Upper lobe of left lung (tissue), 6 donors: ENCODE results near the gene PTPRN2. TPM values are rescaled to one million over a fixed set of nuclear protein-coding genes. Genes with fewer than 3 reads are reported as not detected.

ENCODE experiments used
- ATAC-seq, 2 donors: fragments of 200-7000 bp; cut with Tn5 transposase; one replicate each; pipeline ENCODE4 v1.9.1; 2022; ENCODE audit warnings: mild to moderate bottlenecking in 2 of 2, moderate library complexity in 2 of 2; ENCODE audit not compliant: low FRiP score in 2 of 2
- DNase-seq, 2 donors: peaks; one replicate each; pipeline ENCODE4 v3.0.0-alpha.2; 2019 to 2020
- H3K27ac ChIP-seq, 4 donors: fragments of 200-600 bp; sonication (generic); one replicate each; pipeline ENCODE4 v1.5.1; 2016 to 2019
- H3K27me3 ChIP-seq, 4 donors: fragments of 200-600 bp; sonication (generic); one replicate each; pipeline ENCODE4 v1.5.1; 2017 to 2019
- H3K36me3 ChIP-seq, 4 donors: fragments of 200-600 bp; sonication (generic); one replicate each; pipeline ENCODE4 v1.5.1; 2016 to 2019
- H3K4me1 ChIP-seq, 4 donors: fragments of 200-600 bp; sonication (generic); one replicate each; pipeline ENCODE4 v1.5.1; 2018 to 2019
- H3K4me3 ChIP-seq, 4 donors: fragments of 200-600 bp; sonication (generic); one replicate each; pipeline ENCODE4 v1.5.1; 2017 to 2019; ENCODE audit warnings: mild to moderate bottlenecking in 2 of 4, moderate library complexity in 1 of 4
- H3K9me3 ChIP-seq, 4 donors: fragments of 200-600 bp; sonication (generic); one replicate each; pipeline ENCODE4 v1.5.1; 2018 to 2019
- EP300 ChIP-seq, 4 donors: sonication (generic); formaldehyde crosslinking; IDR thresholded peaks; one replicate each; pipeline ENCODE4 v1.5.1; 2017; ENCODE audit warnings: antibody characterized with exemption in 4 of 4, control low read depth in 2 of 4
- POLR2A ChIP-seq, 4 donors: fragments of 450-650 bp; IDR thresholded peaks; one replicate each; pipeline ENCODE4 v1.5.1; 2016 to 2017; ENCODE audit warnings: antibody characterized with exemption in 4 of 4, mild to moderate bottlenecking in 2 of 4
- POLR2AphosphoS5 ChIP-seq, 2 donors: sonication (generic); formaldehyde crosslinking; IDR thresholded peaks; one replicate each; pipeline ENCODE4 v1.5.1; 2017; ENCODE audit warnings: antibody characterized with exemption in 2 of 2
- WGBS, 2 donors: methylation state at CpG; one replicate each; pipeline ENCODE4 v1.1.5; 2017 to 2018; 5-methylcytosine and 5-hydroxymethylcytosine counted together
- total RNA-seq, 6 donors: library from RNA; depleted of rRNA in 4 of 6; stranded (reverse); fragments of >200 nt in 4 of 6; gene quantifications; one replicate each; pipeline versions ENCODE4 v1.1.0 to v1.2.1, GENCODE V29; 2016 to 2021
- TF ChIP-seq, protein P1 (sequence below), 6 experiments: fragments of 450-650 bp in 4 of 6; fragments of 200-600 bp in 2 of 6; sonication (generic) in 2 of 6; IDR thresholded peaks; one replicate each; pipeline ENCODE4 v1.5.1; 2016 to 2019; ENCODE audit warnings: antibody characterized with exemption in 6 of 6
- donor health status: DM: no; HTN: no; CAD: no; lungs with moderate emphysema.
- donor health status: DM: no; HTN: yes; CAD: no; lungs with severe emphysema.

PTPRN2 gene
- total RNA-seq, 6 donors from 2014 or later: 3.3 to 7.9 (median 5.2) TPM

DNA sequence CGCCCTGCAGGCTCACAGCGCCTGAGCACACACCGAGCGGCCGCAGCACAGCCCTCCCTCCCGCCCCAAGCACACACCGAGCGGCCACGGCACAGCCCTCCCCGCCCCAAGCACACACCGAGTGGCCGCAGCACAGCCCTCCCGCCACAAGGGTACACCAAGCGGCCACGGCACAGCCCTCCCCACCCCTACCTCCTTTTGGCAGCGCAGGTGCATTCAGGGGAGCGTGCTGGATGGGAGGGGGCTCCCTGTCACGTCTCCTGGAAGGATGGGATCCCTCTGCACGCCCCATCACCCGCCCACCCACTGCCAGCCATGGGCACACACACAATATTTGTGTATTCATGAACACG, 768.2 kb downstream of the PTPRN2 start:
- H3K27me3 ChIP-seq: no peaks in the 10 kb centered on the region
- no peaks in the 10 kb centered on the region for H3K4me1 ChIP-seq
- no peaks in the 10 kb centered on the region for H3K36me3 ChIP-seq
- no peaks in the 10 kb centered on the region for H3K9me3 ChIP-seq
- TF ChIP-seq POLR2AphosphoS5 (IDR thresholded peaks at IDR 0.05): no peak
- no peak for TF ChIP-seq POLR2A (IDR thresholded peaks at IDR 0.05)
- TF ChIP-seq, protein P1, sequence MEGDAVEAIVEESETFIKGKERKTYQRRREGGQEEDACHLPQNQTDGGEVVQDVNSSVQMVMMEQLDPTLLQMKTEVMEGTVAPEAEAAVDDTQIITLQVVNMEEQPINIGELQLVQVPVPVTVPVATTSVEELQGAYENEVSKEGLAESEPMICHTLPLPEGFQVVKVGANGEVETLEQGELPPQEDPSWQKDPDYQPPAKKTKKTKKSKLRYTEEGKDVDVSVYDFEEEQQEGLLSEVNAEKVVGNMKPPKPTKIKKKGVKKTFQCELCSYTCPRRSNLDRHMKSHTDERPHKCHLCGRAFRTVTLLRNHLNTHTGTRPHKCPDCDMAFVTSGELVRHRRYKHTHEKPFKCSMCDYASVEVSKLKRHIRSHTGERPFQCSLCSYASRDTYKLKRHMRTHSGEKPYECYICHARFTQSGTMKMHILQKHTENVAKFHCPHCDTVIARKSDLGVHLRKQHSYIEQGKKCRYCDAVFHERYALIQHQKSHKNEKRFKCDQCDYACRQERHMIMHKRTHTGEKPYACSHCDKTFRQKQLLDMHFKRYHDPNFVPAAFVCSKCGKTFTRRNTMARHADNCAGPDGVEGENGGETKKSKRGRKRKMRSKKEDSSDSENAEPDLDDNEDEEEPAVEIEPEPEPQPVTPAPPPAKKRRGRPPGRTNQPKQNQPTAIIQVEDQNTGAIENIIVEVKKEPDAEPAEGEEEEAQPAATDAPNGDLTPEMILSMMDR (IDR thresholded peaks at IDR 0.05): no peak
- TF ChIP-seq EP300 (IDR thresholded peaks at IDR 0.05): no peak
- no peak overlapping the region for H3K27ac ChIP-seq
- ATAC-seq (no peak), DNase-seq (no peak)
- no peak overlapping the region for H3K4me3 ChIP-seq
- WGBS, 2 donors: 41 to 77% methylated on average over 9 to 21 of the region's 21 CpGs

DNA sequence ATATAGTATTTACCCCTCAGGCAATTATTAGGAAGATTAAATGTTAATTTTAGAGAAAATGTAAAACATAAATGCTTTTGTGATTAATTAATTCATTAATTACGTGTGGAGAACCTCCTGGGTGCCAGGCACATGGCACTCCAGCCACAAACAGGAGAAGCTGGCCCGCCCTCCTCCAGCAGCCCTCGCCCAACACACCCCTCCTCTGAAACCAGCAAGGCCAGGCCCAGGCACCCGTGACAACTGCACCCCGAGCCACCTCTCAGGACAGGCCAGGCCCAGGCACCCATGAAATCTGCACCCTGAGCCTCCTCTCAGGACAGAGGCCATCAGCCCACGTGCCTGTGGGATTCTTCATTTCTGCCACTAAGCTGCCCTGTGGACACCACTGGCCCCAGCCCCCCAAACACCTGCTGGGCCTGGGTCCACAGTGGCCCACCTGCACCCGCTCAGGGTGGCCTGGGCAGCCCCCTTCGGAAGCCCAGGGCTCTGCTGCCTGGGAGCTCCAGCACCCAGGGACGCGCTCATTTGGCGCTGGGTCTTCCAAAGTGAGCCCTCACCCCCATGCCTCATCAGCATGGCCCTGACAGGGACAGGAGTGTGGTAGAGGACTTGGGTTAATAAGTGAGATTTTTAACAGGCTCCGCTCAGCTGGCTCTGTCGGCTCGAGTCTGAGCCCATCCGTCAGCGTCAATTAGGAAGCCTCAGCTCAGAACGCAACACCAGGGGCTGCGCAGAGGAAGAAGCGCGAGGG, 768.7 kb downstream of the PTPRN2 start:
- H3K27ac ChIP-seq: no peak overlapping the region
- DNase-seq: no peak
- TF ChIP-seq POLR2AphosphoS5 (IDR thresholded peaks at IDR 0.05) (no peak), EP300 (IDR thresholded peaks at IDR 0.05) (no peak), POLR2A (IDR thresholded peaks at IDR 0.05) (no peak)
- TF ChIP-seq, protein P1 (IDR thresholded peaks at IDR 0.05): no peak
- ATAC-seq: no peak
- H3K27me3 ChIP-seq: no peaks in the 10 kb centered on the region
- no peak overlapping the region for H3K4me3 ChIP-seq
- H3K4me1 ChIP-seq: no peaks in the 10 kb centered on the region
- H3K36me3 ChIP-seq: no peaks in the 10 kb centered on the region
- WGBS, 2 donors: 67 to 87% methylated on average over 14 to 19 of the region's 20 CpGs
- no peaks in the 10 kb centered on the region for H3K9me3 ChIP-seq

DNA sequence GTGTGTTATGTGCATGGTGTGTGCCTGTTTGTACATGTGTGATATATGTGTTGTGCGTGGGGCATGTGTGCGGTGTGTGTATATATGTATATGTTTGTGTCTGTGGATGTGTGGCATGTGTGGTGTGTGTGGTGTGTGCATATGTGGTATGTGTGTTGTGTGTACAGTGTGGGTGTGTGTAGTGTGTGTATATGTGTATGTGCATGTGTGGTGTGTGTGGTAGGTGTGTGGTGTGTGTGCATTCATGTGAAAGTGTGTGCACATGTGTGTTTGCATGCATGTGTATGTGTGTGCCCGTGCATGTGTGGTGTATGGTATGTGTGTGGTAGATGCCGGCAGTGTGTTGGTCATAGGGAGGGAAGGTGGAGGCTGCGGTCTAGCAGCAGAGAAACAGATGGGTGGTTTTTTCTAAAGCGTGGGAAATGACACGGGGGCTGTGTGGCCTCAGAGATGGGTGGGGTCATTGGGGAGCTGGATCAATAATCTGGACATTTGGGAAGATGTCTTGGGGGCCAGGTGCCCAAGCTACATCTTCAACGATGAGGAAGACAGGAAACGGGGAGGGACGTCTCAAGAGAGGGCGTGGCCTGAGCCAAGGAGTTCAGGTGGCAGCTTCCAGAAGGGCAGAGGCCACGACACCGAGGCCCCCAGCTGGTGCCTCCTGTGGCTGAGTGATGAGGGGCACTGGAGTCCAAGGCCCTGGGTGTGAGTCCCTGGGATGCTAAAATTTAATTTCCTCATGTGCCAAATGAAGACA, 769.5 kb downstream of the PTPRN2 start:
- H3K27ac ChIP-seq: no peak overlapping the region
- TF ChIP-seq EP300 (IDR thresholded peaks at IDR 0.05): no peak
- TF ChIP-seq, protein P1 (IDR thresholded peaks at IDR 0.05): no peak
- no peak for TF ChIP-seq POLR2A (IDR thresholded peaks at IDR 0.05)
- TF ChIP-seq POLR2AphosphoS5 (IDR thresholded peaks at IDR 0.05): no peak
- no peak overlapping the region for H3K4me3 ChIP-seq
- ATAC-seq (no peak), DNase-seq (no peak)
- H3K4me1 ChIP-seq: no peaks in the 10 kb centered on the region
- no peaks in the 10 kb centered on the region for H3K27me3 ChIP-seq
- 75 to 85% methylated on average over 13 of the region's 13 CpGs for WGBS, 2 donors
- no peaks in the 10 kb centered on the region for H3K9me3 ChIP-seq
- H3K36me3 ChIP-seq: no peaks in the 10 kb centered on the region

DNA sequence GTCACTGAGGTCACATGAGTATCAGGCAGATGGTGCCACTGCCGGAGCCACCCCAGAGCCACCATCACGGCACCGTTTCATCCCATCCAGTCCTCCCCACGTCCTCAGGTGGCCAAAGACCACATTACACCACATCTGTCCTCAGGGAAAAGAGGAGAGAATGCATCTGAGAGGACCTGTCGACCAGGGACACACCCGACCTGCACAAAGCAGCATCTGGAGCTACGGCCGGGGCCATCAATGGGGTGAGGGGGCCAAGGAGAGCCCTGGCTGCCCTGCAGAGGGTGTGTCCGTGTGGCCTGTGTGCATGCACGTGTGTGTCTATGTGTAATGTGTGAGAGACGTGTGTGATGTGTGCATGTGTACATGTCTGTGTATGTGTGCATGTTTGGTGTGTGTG, 770.2 kb downstream of the PTPRN2 start:
- H3K27ac ChIP-seq: no peak overlapping the region
- DNase-seq (no peak), ATAC-seq (no peak)
- no peaks in the 10 kb centered on the region for H3K4me1 ChIP-seq
- no peaks in the 10 kb centered on the region for H3K27me3 ChIP-seq
- H3K4me3 ChIP-seq: no peak overlapping the region
- 66 to 78% methylated on average over 8 to 11 of the region's 11 CpGs for WGBS, 2 donors
- no peaks in the 10 kb centered on the region for H3K36me3 ChIP-seq
- TF ChIP-seq, protein P1 (IDR thresholded peaks at IDR 0.05): no peak
- no peak for TF ChIP-seq POLR2A (IDR thresholded peaks at IDR 0.05)
- TF ChIP-seq EP300 (IDR thresholded peaks at IDR 0.05): no peak
- no peak for TF ChIP-seq POLR2AphosphoS5 (IDR thresholded peaks at IDR 0.05)
- H3K9me3 ChIP-seq: no peaks in the 10 kb centered on the region
